GM18498 (cell line): Measurements from ENCODE around the gene FOXC1.

Experiments
- ATAC-seq: cut with Tn5 transposase; IDR thresholded peaks from one replicate; pipeline ENCODE4 v1.9.1; 2021; ENCODE audit warnings: mild to moderate bottlenecking, moderate library complexity; ENCODE audit not compliant: unreplicated experiment

FOXC1 gene

DNA sequence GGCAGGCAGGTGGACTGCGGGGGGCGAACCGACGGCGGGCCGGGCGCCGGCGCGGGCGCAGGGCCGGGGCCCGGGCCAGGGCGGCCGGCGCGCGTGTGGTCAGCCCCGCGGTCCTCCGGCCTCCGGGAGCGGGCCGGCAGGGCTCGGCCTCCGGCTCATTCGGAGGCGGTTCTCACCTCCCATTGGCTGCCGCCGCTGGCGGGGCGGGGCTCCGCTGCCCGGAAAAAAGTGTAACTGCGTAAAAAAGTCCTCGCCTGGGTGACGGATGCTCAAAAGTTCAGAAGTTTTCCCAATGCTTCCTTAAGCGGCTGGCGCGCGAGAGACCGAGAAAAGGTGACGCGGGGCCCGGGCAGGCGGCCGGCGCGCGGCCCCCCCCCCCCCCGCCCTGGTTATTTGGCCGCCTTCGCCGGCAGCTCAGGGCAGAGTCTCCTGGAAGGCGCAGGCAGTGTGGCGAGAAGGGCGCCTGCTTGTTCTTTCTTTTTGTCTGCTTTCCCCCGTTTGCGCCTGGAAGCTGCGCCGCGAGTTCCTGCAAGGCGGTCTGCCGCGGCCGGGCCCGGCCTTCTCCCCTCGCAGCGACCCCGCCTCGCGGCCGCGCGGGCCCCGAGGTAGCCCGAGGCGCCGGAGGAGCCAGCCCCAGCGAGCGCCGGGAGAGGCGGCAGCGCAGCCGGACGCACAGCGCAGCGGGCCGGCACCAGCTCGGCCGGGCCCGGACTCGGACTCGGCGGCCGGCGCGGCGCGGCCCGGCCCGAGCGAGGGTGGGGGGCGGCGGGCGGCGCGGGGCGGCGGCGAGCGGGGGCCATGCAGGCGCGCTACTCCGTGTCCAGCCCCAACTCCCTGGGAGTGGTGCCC is at the start of gene FOXC1:
Gene FOXC1, plus strand, starts transcription at position 268 of the 849 bp plus-strand sequence. Its CDS starts 531 bp downstream, at position 799.
- ATAC-seq = peak; percentile 62

DNA sequence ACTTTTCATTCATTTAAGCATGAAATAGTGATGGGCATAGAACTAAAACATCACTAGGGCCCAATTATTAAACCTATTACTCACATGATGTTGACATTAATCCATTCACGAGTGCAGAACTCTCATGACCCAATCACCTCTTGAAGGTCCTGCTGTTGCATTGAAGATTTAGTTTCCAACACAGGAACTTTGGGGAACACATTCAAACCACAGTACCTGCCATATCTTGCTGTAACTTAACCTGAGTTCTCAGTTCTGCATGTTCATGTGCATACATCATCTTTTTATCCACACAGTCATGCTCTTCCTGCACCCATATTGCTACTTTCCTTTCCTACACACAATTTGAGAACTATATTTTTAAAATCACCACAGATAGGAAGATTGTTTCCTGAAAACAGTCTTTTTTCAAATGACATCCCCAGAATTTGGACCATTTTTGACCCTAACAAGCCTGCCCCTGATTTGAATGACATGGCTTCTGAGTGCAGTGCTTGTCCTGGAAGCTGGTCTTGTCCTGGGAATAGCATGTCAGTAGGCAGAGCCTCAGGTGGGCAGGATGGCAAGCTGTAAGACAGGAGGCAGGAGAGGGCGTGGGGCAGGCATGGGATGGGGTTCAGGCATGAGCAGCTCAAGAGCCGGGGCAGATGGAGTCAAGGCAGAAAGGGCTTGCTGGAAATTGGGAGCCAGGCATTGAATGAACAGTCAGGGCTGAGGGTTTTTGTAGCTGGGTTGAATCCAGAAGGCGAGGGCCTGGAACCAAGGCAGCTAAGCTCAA is 49.2 kb upstream of the FOXC1 start:
- no peak for ATAC-seq

DNA sequence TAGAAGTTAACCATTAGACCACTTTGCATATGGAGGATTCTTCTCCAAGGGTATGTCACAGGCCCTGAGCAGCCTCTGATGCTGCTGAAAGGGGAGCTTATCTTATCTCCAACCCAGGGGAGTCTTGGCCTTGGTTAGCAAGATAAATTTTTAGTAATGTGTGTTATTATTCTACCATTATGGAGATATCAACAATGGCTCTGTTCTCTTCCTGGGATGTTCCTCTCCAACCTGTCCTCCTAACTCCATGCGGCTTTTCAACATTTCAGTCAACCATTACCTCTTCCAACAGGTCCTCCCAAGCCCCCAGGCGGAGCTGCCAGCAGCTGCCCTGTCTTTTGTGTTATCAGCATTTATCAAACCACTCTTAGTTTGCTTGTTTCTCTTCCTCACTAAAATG is 48.4 kb upstream of the FOXC1 start:
- no peak for ATAC-seq

DNA sequence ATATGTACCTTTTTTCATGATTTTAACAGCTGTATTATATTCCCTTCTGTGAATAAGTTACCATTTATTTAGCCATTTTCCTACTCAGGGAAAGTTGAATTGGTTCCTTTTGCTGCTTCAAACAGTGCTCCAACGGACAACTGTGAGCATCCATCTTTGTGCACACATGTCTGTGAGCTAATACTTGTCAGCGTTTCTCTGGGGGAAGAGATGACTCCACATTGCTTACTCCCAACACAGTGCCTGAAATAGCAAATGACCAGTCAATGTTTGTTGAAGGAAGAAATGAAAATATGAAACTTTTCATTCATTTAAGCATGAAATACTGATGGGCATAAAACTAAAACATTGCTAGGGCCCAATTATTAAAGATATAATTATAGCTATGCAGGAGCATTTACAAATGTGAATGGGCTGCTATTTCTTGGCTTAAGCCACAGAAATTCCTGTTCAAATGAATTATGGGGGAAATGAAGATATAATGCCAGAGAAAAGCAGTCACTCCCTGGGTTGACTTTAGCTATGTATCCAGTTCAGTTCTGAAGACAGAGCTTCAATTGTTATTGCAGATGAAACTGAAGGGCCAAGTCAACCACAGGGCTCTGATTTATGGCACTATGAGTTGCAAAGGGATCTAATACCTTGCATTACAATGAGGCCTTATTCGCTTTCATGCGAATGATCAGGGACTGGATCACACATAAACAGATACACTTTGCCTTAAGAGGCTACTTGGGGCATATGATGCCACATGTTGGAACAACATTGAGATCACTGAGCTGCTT is 47.4 kb upstream of the FOXC1 start:
- no peak for ATAC-seq

DNA sequence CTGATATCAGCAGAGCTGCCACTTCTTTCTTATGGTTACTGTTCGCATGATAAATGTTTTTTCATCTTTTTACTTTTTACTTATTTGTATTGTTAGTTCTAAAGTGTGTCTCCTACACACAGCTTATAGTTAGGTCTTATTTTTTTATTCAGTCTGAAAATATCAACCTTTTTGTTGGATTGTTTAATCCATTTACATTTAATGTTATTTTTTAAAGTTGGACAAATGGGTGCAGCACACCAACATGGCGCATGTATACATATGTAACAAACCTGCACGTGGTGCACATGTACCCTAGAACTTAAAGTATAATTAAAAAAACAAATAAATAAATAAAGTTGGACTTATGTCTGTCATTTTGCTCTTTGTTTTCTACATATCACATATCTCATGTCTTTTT is 40.3 kb upstream of the FOXC1 start:
- ATAC-seq = no peak

DNA sequence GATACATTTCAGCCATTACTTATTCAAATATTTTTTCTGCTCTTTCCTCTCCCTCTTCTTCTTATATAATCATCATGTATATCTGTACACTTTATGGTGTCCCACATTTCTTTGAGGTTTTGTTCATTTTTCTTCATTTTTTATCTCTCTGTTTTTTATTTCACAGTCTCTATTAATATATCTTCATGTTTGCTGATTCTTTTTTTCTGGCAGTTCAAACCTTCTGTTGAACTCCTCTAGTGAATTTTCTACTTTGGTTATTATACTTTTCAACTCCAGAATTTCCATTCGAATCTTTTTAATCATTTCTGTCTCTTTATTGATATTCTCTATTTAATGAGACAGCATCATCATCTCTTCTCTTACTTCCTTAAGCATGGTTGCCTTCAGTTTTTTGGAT is 38.9 kb upstream of the FOXC1 start:
- ATAC-seq = no peak

DNA sequence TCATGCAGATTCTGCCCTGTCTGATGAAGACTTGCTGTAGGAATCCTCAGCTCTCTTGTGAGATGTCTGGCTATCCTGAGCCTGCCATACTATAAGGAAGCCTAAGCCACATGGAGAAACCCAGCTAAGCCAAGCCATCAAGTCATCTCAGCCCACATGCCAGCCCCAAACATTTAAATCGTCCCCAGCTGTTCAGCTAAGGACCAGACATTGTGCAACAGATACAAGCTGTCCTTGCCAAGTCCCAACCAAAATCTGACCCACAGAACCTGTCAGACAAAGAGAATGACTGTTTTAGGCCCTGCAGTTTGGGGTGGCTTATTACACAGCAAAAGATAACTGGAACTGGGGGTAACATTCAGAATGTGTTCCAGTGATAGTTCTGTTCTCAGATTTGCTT is 36.8 kb upstream of the FOXC1 start:
- no peak for ATAC-seq

- ATAC-seq = no peak
Measured at GRCh38 chr6:1574083-1574761, 35.5 kb upstream of the FOXC1 start.

- ATAC-seq = no peak
Measured at GRCh38 chr6:1574890-1575209, 34.9 kb upstream of the FOXC1 start.

DNA sequence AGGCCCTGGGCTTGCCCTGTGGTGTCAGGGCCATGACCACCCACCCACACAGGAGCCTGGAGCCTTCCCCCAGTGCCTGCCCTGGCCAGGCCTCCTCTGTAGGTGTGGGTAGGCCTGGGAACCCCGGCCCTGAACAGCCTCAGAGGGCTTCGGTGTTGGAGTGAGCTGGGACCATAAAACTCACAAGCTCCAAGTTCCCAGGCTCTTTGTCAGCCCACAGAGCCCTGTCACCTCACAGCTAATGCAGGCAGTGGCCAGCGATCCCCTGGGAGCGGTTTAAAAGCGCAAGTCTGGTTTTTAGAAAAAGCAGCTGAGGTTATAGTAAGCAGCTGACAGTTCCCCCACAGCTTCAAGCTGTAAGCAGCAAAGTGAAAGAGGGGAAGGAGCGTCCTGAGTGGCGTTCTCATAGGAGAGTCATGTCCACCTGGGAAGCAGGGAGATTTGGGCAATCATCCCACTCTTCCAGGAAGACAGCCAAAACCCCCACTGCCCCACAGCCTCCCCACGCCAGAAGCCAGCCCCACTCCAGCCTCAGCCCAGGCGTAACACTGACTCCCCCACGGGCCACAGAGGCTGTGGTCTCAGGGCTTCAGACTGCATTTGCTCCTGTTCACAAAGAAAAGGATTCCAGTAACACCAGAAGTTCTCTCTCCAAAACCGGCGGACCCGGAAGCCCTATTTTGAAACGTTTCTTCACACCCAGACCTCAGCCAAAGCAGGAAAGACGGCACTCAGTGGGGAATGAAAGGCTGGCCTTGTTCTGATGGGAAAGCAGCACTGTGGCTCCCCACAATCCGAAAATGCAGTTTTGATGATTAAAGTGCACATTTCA is 34.3 kb upstream of the FOXC1 start:
- no peak for ATAC-seq

GRCh38 chr6:1576166-1576565 is 33.5 kb upstream of the FOXC1 start:
- no peak for ATAC-seq

GRCh38 chr6:1576711-1577110 is 33.0 kb upstream of the FOXC1 start:
- no peak for ATAC-seq

GRCh38 chr6:1577146-1577680 is 32.5 kb upstream of the FOXC1 start:
- ATAC-seq = no peak

DNA sequence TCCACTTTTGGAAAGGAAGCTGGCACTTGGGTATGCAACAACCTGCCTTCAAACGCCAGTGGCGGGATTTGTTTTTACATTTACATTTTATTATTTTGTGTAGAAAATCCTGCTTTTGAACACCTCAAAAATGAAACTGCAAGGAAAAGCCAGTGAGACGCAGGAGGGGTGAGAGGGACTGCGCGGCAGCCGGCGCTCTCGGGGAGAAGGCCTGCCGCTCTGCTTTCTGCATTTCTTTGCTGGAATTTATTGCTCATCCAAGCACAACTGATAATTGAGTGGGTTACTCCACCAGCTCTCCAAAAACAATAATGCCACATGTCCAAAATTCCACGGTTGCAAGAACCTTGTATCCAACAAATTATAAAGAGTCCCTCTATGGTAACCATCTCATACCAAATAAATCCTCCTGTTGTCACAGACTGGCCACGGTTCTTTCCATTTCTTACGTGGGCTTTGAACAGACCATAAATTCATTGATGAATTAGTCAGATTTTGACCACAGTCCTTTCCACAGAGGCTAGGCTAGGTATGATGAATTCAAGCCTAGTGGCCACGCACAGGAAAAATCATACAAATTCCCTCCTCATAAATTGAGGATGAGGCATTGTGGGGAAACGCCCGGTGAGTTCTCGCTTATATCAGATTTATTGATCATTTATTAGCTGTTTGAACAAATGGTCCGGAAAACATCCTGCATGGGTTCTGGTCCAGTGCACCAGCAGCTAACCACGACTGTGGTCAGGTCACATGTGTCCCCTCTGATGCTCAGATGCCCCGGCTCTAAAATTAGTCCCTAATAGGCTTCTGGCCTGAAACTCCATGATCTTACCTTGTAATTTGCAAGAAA is 31.6 kb upstream of the FOXC1 start:
- peak; percentile 52 for ATAC-seq

DNA sequence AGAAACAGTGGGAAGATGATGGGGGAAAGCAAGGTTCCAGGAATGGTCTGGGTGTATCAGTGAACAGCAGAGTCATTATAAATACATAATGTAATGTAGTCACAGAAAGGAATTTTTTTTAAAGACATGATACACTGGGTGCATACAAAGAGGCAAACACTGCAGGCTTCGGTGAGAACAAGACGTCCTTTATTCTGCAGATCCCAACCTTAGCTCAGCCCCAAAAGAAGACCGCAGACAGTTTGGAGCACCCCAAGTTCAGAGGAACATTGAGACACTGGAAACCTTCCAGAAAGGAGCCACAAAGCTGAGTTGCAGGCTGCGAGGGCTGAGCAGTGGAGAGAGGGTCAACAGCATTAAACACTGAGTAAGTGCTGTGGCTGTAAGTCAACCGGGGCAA is 30.6 kb upstream of the FOXC1 start:
- ATAC-seq = no peak

DNA sequence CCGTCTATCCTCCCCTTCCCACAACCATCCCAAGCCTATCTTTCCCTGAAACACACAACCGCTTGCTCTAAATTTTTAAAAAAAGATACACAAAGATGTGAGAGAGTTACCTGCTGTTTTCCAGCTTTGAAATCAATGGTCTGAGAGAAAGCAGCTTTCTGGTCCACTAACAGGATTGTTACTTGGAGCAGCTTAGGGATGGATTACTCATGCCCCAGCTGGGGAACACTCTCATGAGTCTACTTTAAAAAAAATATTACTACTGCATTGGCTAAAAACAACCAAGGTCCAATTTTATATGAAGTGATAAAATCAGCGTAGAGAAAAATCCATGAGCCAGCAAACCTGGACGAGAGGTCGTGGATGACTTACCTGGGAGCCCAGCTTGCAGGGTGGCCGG is 29.6 kb upstream of the FOXC1 start:
- ATAC-seq = no peak

DNA sequence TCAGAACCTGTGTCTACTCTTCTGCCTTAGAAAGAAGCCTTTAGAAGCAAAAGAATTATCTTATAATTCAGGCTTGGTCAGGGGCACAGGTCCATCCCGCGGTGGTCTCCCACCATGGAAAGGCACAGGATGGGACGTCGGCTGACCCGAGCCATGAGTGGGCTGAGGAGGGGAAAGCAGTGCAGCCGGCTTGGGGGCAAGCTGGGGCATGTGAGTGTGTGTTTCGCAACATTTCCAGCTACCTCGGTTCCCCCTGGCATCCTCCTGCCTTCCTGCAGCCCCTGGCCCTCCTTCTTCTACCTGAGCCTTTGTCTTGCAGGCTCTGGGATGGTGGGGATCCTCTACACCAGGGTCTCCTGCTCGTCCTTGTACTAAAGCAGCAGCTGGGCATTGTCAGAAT is 29.1 kb upstream of the FOXC1 start:
- ATAC-seq = no peak

DNA sequence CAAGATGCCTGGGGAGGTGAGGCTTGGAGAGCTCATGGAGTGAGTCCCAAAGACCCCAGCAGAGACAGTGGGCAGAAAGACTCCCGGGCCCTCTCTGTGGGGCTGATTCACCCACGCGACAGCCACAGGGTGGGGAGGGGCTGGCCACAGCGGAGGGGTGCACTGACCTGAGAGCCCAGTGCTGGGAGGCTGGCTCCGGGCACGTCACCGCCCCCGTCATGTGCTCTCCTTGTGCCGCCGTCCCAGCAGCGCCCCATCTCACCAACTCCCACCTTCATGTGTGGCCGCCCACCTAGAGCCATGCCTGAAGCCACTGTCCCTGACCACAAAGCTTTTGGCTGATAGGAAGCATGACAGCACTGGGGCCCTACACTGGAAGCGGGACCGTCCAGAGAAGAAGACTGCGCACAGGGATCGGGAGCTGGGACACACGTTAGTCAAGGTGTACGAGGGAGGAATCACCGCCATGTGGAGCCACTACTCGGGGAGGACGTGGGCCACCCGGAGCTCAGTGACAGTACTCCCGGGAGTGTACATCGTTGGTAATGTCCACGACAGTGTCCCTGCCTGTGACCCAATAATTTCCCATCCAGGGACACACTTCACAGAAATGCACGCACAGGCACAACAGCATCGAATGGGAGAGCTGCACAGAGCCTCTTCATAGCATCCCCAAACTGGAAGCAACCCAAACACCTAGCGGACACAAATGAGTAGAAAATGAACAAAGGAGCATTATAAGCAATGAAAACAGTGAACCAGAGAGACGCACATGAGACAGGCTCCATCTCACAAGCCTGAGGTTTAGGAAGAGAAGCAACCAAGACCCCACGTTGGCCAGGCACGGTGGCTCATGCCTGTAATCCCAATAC is 28.4 kb upstream of the FOXC1 start:
- ATAC-seq = no peak
